ENCODE data around the gene ZCCHC4. TPM values are rescaled to one million over a fixed set of nuclear protein-coding genes. Genes with fewer than 3 reads are reported as not detected.

Gene ZCCHC4, protein sequence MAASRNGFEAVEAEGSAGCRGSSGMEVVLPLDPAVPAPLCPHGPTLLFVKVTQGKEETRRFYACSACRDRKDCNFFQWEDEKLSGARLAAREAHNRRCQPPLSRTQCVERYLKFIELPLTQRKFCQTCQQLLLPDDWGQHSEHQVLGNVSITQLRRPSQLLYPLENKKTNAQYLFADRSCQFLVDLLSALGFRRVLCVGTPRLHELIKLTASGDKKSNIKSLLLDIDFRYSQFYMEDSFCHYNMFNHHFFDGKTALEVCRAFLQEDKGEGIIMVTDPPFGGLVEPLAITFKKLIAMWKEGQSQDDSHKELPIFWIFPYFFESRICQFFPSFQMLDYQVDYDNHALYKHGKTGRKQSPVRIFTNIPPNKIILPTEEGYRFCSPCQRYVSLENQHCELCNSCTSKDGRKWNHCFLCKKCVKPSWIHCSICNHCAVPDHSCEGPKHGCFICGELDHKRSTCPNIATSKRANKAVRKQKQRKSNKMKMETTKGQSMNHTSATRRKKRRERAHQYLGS
- 8.4 and 8.7 TPM in 2 replicates for total RNA-seq

DNA sequence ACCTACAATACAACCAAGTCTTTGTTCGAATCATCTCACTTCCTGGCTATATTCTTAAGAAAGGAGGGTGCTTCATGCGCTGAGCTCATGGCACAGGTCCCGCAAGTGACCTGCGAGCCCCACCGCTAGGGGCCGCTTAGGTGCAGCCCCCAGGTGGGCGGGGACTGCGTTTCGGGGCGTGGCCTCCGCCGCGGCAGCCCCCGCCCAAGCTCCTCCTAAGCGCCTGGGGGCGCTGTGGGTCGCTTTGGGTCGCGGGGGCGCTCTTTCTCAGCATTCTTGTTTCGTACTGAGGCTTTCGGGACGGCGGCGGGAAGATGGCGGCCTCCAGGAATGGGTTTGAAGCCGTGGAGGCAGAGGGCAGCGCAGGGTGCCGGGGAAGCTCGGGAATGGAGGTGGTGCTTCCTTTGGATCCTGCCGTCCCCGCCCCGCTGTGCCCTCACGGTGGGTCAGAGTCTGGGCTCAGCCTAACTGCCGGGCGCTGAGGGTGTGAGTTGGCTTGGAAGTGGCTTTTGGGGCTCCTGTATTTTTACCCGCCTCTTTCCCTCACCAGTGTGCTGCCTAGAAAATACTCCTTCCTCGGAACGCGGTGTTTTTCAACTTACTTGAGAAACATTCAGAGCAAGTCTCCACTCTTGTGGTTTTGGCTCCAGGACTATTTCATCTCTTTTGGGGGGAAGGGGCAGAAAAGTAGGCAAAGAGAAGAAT is at the start of gene ZCCHC4:
ZCCHC4 (plus strand) TSS at position 279 of the 705 bp plus-strand sequence; CDS start at position 315, 36 bp downstream.

DNA sequence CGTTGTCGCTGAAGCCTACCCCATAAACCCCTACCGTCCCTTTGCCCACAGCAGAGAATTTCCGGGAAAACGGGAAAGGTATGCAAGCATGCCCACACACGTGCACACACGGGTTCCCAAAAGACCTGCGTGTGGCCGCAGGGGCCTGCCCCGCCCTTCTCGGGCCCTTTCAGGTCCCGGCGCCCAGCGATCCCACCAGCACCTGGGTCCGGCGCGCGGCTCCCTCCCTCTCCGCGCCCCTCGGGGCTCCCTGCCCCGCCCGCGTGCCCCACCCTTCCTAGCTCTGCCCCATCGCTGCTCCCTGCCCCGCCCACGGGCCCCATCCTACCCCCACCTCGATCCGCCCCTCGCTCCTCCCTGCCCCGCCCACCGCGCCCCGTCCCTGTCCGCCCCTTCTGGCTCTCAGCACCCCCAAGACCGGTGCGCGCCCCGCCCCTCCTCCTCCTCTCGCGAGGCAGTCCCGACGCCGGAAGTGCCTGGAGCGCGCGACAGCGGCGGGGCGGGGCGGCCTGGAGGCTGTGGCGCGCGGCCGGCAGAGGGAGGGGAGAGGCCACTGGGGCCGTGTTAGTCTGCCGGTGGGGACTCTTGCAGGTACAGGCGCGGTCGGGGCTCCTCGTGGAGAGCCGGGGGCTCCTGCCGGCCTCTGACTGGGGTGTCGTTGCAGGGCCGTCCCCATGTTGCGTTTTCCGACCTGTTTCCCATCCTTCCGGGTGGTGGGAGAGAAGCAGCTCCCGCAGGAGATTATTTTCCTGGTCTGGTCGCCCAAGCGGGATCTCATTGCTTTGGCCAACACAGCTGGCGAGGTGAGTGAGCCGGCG is 64.4 kb downstream of the ZCCHC4 start, which contains the start of gene ANAPC4:
ANAPC4 (plus strand) TSS at position 510 of the 818 bp plus-strand sequence; CDS start at position 675, 165 bp downstream.

Other genes with a start within 250 kb of the ZCCHC4 start
- 6.6 and 8.0 TPM in 2 replicates for gene SEPSECS, start 152.3 kb upstream of the ZCCHC4 start, total RNA-seq
- gene PI4K2B, start 78.7 kb upstream of the ZCCHC4 start, total RNA-seq, result 10.6 and 21.1 TPM in 2 replicates
- 17.4 and 23.0 TPM in 2 replicates for gene ANAPC4, start 64.5 kb downstream of the ZCCHC4 start, total RNA-seq